Stimulated activated CD4-positive, alpha-beta T cell treated with anti-CD3 and anti-CD28 coated beads, Interleukin-15, amount 100 ng/mL, for 1 hour (primary cell): ENCODE measurements around the gene CAPN9.
"Not testable (repeated sequence)": the region's sequence is repeated elsewhere in the genome, so short reads cannot be mapped to it uniquely, and the experiment has no call there.

Experiments used
- DNase-seq, 2 donors: peaks; one replicate each; pipeline ENCODE4 v3.0.0-alpha.2; 2020; ENCODE audit warnings: low read depth in 1 of 2, low spot score in 1 of 2

Gene CAPN9

DNA sequence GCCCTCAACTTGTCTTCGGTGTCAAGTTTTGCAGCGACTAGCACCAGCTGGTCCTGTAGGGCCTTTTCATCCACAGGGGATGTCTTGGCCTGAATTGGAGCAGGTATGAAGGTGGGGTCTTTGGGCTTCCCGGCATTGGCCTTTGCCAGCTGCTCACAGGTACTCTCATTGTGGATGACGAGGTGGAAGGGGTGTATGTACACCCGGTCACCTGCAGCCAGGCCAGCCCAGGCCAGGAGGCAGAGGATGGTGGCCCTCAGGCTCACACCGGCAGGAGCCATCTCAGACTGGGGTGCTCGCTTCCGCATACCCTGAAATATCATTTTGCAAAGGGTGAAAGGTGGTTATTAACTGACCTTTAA is 36.7 kb upstream of the CAPN9 start:
- DNase-seq = no peak

DNA sequence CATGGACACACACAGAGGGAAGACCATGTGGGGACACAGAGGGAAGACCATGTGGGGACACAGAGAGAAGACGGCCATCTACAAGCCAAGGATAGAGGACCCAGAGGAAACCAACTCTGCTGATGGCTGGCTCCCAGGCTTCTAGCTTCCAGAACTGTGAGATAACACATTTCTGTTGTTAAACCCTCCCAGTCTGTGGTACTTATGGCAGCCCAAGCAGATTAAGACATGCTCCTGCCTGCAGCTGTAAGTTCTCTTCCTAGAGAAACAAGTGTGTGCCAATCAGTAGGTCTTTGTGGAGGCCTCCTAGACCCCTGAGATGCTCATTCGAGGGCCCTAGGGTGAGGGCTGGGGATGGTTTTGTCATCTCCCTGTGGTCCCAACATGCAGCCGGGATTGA is 35.9 kb upstream of the CAPN9 start:
- no peak for DNase-seq

DNA sequence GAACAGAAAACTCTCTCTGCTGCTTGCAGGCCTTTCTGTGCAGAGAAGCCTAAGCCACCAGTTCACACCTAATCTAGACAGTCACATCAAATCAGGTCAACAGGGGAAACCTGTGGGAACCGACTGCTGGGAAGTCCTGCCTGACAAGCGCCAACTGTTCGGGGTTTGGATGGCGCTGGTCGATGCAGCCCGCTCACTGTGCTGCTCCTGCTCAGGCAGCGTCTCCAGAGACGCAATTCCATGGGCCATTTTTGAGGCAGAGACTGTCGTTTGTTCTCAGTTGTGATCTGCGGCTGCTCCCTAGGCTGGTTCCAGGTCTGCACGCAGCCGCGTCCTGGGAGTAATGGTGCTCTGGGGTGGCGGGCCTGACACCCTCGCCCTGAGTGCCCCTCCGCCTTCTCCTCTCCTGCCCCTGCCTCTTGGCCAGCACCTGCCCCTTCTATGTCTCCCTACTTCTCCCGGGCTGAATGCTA is 34.7 kb upstream of the CAPN9 start:
- DNase-seq = no peak

DNA sequence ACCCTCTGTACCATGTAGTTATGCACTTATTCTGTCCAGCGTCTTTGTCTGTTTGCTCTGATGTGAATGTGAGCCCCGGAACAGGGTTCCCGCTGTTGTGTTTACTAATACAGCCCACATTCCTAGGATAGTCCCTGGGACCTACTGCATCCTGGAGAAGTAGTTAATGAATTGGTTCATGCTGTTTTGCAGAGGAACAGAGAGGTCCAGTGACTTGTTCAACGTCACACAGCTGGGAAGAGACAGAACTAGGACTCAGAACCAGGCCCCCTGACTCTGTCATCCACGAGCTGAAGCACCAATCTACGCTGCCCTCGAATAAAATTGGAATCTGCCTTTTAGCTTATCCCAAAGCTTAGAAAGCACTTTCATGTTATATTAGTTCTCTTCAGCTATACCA is 34.0 kb upstream of the CAPN9 start:
- no peak for DNase-seq

DNA sequence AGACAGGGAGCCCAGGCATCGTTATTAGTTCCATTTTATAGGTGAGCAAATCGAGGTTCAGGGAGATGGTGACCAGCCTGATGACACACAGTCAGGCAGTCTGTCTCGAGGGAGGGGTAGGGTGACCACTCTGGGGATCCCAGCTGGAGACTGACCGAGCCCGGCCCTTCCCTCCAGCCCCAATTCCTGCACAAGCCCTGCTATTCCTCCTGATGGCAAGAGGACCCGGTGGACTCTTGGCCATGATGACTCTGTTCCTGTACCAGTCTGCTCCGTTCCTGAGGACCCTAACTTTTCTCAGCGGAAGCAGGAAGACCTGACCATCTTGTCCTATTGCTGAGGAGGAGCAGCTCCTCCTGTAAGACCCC is 33.7 kb upstream of the CAPN9 start:
- no peak for DNase-seq

DNA sequence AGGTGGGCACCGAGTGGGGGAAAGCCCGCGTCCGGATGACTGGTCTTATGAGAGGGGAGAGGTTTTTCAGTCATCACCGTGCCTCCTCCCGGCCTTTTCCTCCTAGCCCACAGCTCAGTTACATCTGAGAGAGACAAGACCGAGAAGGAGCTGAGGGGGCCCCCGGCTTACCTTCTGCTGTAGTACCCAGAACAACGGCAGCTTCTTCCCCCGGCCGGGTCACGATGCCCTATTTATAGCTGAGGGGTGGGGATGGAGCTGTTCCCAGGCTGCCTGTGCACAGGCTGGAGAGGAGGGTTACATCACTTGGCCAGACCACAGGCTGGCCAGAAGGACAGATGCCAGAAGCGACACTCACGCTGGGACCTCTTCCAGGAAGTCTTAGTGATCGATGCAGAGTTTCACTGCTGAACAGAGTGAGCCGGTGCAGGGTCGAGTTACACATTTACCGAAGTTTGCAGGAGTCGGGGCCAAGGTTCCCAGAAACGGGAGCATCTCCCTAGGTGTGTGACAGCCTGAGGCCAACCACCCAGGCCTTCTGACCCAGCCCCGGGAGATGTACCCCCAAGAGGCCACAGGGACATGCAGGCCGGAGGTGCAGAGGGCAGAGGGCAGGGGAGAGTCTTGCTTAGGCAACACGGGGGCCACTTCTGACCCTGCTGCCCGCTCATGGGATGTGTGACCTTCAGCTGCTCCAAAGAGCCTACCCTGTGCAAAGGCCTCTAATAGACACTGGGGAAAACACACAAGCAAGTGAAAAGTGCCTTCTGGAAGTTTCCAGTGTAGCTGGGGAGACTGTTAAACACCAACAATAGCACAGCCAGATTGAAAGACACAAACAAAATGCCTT is 33.0 kb upstream of the CAPN9 start, which contains the start of gene AGT:
Gene AGT, minus strand, starts transcription at position 208 of the 850 bp plus-strand sequence. CDS start 3,299 bp downstream, outside the sequence.
- DNase-seq = no peak

DNA sequence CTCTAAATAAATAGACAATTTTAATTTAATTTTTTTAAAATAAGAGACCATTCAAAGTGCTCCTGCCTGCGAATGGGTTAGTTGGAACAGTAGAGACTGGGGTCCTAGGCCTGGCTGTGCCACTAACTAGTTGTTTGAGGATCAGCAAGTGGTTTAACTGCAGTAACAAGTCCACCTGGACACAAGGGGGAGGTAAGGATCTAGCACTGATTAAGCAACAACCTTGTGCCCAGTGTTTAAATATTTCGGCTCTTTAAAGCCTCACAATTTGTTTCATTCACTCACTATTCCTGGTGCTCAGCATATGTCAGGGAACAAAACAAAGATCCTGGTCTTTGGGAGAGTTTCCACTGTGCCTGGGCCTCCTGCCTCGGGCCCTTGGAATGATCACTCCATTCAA is 31.7 kb upstream of the CAPN9 start:
- no peak for DNase-seq

DNA sequence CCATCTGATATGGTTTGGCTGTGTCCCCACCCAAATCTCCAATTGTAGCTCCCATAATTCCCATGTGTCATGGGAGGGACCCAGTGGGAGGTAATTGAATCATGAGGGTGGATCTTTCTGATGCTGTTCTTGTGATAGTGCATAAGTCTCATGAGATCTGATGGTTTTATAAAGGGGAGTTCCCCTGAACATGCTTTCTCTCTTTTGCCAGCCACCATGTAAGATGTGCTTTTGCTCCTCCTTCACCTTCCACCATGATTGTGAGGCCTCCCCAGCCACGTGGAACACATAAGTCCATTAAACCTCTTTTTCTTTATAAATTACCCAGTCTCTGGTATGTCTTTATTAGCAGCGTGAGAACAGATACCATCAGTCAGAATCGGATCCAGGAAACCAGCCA is 30.7 kb upstream of the CAPN9 start:
- not testable (repeated sequence) for DNase-seq

DNA sequence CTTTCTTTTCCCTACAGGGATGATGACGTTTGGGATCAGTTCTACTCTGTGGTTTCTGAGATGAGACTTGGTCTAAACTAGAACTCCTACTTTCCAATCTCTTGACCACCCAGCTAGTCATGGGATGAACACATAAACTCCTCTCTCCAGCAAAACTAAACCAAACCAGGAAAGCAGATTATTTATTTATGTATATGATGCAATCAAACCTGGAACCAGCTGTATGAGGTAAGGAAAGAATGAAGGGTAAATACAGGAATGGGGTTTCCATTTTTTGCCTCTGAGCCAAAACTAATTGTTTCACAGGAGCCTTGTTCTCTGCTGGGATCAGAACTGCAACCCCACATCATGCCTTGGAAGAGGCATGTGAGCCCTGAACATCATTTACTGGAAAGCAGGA is 29.9 kb upstream of the CAPN9 start:
- no peak for DNase-seq

DNA sequence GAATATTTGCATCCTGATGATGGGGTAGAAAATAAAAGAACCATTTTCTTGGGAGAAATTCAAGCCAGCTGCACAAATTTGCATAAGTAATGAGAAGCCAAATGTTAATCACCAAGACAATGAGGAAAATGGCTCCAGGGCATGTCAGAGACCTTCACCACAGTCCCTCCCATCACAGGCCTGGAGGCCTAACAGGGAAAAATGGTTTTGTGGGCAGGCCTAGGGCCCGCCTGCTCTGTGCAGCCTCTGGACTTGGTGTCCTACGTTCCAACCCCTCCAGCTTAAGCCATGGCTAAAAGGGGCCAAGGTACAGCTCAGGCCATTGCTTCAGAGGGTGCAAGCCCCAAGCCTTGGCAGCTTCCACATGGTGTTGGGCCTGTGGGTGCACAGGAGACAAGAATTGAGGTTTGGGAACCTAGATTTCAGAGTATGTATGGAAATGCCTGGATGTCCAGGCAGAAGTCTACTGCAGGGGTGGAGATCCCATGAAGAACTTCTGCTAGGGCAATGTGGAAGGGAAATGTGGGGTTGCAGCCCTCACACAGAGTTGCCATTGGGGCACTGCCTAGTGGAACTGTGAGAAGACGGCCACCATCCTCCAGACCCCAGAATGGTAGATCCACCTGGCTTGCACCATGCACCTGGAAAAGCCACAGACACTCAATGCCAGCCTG is 25.2 kb upstream of the CAPN9 start:
- DNase-seq = not testable (repeated sequence)

DNA sequence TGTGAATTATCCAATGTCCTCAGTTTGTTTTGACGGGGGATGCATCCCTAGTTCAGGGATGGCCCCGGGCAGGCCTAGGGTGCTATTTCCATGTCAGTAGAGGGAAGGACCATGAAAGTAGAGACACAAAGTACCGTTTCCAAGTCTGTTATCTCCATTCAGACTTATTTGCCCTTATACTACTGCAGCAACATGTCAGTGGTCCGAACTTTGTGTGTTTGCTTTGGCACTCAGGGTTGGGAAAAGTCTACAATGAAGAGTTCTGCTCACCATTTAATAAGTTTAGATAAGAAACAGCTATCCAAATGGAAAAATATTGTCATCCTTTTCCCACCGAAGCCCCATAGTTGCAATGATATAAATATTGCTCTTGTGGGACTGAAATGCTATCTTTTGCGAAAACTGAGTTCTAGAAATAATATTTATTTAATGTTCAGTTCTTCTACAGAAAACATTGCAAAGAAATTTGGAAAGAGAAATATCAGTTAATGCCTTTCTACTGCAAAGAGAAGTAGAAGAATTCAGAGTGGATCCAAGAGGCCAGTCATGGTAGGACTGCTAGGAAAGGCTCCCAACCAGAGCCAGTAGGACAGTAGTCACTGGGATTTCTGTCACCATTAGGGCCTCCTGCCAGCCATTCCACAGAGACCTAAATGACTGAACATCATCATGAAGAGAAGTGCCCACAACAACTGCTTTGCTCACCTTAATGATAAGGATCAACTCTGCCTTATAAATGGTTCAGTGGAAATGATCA is 21.8 kb upstream of the CAPN9 start:
- DNase-seq = no peak

DNA sequence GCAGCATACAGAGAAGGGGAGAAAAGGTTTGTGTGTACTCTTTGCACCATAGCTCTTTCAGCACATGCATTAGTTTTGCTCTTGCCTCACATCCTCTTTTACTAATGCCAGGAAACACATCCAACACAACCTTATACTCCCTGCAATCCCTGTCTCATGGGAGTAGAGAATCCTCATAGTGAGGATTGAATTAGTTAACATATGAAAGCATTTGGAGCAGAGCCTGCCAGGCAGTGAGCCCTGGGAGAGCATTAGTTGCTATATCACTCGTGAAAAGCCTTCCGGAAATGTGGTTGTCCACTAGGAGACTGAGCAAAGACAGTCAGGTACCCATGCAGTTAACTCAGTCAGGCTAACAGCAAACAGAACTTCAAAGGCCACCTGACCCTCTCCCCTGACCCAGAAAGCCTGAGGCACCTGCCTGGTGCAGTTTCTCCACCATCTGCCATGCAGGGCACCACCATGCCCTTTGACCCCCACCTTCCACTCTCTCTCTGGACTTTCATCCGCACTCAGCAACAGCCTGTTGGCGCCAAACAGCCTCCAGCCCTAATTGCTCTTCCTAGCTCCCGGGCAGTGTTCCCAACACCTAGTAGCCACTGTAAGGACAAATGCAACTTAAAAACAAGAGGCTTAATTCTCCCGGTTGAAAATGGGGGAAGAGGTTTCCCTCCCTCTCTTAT is 18.3 kb upstream of the CAPN9 start:
- no peak for DNase-seq

DNA sequence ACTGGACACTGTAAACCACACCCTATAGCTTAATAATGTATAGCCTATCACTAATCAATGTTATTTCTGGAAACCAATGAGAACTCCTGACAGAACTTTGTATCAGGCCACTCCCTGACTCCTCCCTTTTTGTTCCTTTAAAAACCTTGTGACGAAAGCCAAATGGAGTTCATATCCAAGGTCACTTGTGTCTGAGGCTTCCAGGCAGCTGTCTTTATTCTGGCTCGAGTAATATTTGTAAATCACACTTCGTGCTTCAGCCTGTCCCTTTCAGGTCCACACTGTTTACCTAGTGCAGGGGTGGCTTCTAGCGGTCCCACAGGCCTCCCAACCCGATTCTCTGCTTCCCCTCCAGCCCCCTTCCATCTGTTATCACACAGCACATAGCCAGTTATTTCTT is 16.2 kb upstream of the CAPN9 start:
- no peak for DNase-seq

DNA sequence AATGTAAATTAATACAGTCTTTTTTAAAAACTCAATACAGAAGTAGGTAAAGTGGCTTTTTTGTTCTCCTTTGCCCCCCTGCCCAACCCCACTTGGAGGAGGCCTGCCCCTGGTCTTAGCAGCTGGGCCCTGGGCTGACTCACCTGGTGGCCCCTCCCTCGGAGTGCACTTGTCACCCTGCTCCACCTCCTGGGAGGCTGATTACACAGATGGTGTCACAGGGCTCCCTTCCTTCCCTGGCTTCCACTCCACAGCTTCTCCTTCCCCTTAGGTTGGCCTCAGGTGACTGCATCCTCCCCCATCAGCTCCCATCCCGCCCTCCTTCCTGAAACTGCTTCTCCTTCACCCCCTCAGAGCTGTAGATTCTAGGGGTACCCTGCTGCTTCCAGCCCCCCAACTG is 11.7 kb upstream of the CAPN9 start:
- DNase-seq = no peak

DNA sequence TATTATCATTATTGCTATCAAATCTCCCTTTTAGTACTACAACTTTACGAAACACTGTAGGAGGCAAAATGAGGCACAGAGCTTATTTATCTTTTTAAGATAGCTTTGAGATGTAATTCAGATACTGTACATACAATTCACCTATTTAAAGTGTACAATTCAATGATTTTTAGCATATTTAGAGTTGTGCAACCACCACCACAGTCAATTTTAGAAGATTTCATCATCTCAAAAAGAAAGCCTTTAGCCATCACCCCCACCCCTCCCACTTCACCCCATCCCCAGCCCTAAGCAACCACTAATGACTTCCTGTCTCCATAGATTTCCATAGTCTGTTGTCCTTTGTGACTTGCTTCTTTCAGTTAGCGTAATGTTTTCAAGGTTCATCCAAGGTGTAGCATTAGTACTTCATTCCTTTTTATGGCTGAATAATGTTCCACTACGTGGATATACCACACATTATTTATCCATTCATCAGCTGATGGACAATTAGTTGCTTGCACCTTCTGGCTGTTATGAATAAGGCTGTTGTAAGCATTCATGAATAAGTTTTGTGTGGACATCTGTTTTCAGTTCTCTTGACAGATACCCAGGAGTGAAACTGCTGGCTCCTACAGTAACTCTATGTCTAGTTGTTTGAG is 9.4 kb upstream of the CAPN9 start:
- DNase-seq = no peak

DNA sequence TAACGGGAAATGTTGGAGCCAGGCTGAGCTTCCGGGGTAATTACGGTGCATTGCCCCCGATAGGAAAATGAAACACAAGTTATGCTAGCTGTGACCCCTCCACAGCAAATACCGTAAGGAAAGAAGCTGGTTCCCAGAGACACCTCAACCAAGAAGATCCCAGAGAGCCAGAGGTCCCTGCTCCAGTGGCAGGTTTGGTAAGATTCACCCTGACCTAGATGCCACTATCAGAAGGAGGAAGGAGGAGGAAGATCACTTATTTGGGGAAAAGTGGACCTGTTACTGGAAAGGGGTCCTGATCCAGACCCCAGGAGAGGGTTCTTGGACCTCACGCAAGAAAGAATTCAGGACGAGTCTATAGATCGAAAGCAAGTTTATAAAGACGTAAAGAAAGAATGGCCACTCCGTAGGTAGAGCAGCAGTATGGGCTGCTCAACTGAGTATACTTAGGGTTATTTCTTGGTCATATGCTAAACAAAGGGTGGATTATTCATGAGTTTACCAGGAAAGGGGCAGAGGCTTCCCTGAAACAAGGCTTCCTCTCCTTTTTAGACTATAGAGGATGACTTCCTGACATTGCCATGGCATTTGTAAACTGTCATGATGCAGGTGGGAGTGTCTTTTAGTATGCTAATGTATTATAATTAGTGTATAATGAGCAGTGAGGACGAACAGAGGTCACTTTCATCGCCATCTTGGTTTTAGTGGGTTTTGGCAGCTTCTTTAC is 7.5 kb upstream of the CAPN9 start:
- no peak for DNase-seq

DNA sequence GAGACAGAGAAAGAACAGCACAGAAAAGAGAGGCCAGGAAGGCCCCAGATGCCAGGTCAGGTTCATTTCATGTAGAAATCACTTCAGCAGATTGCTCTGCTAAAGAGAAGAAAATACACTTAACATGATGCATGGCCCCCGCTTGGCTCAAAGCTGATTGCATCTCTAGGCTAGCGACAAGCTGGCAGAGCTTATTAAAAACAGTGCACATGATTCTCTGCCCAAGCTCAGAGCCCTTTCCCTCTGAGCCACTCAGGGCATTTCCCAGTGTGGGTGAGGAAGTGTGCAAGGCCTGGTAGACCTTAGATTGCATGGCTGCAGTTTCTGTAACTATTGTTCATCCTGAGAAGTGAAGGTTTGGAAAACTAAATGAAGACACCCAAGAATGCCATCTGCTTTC is 3.3 kb upstream of the CAPN9 start:
- DNase-seq = no peak

DNA sequence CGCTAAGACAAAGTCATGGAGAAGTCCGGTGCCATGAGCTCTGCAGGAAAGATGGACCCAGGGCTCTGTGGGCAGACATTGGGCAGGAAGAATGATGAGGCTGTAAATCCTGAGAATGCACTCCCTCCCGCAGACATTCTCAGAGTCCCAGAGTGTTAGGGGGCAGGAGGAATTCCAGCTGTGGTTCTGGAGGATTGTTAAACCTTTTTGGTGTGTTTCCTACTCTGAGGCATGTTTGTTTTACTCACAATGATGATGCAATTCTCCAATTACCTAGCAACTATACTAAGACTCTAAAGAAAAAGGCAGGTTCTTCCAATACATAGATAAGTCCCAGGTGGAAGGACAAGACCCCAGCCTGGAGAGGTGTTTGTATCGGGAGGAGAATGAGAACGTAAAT is 2.8 kb upstream of the CAPN9 start:
- no peak for DNase-seq

DNA sequence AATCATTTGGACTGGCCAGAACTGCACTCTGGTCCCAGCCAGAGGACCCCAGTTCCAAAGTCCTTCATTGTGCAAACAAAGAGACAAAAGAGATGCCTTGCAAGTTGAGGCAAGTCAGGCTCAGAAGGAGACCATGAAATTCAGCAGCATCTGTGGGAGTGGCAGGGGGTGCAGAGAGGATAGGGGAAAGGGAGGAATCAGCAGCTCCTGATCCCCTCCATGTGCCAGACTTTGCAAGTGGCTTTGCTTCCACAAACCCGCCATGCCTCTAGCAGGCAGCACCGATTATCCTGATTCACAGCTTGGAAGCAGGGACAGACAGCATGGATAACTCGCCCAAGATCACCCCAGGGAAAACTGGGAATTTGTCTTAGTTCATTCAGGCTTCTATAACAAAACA is 2.1 kb upstream of the CAPN9 start:
- no peak for DNase-seq

DNA sequence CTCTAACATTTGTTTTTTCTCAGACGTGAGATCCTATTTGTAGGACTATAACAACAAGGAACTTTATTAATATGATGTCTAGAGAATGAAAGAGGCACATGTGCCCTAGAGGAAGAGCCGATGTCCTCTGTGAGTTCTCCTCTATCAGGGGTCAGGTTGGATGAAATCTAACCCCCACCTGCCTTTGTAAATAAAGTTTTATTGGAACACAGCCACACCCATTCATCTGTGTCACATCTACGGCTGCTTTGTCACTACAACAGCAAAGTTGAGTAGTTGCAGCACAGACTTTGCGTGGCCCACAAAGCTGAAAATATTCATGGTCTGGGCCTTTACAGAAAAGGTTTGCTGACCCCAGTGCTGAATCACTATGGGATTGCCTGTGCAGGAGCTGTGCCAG is 571 bp upstream of the CAPN9 start:
- no peak for DNase-seq
